ENCODE measurements around the gene RAB11FIP4.
A peak's percentile ranks its signal among the peaks of the same experiment; 100 is the strongest.

- no peak for TF ChIP-seq CTCF (IDR thresholded peaks at IDR 0.05; ENCODE audit: low read depth, low read length, missing input control)
- no peak for TF ChIP-seq SP1 (IDR thresholded peaks at IDR 0.05)
- TF ChIP-seq YY1 (IDR thresholded peaks at IDR 0.05), result no peak
- no peak for TF ChIP-seq GABPA (IDR thresholded peaks at IDR 0.05 in 1 of 2, conservative IDR thresholded peaks at IDR 0.05 in 1 of 2)
- TF ChIP-seq, protein P1, sequence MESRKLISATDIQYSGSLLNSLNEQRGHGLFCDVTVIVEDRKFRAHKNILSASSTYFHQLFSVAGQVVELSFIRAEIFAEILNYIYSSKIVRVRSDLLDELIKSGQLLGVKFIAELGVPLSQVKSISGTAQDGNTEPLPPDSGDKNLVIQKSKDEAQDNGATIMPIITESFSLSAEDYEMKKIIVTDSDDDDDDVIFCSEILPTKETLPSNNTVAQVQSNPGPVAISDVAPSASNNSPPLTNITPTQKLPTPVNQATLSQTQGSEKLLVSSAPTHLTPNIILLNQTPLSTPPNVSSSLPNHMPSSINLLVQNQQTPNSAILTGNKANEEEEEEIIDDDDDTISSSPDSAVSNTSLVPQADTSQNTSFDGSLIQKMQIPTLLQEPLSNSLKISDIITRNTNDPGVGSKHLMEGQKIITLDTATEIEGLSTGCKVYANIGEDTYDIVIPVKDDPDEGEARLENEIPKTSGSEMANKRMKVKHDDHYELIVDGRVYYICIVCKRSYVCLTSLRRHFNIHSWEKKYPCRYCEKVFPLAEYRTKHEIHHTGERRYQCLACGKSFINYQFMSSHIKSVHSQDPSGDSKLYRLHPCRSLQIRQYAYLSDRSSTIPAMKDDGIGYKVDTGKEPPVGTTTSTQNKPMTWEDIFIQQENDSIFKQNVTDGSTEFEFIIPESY (IDR thresholded peaks at IDR 0.05), result no peak
- no peak for TF ChIP-seq TAF1 (conservative IDR thresholded peaks at IDR 0.05)
- TF ChIP-seq RAD21 (IDR thresholded peaks at IDR 0.05), result peak in 1 of 2 donors; percentile 27
- TF ChIP-seq EGR1 (IDR thresholded peaks at IDR 0.05; ENCODE audit: low read depth in 2 of 2), result no peak
- TF ChIP-seq, protein P2, sequence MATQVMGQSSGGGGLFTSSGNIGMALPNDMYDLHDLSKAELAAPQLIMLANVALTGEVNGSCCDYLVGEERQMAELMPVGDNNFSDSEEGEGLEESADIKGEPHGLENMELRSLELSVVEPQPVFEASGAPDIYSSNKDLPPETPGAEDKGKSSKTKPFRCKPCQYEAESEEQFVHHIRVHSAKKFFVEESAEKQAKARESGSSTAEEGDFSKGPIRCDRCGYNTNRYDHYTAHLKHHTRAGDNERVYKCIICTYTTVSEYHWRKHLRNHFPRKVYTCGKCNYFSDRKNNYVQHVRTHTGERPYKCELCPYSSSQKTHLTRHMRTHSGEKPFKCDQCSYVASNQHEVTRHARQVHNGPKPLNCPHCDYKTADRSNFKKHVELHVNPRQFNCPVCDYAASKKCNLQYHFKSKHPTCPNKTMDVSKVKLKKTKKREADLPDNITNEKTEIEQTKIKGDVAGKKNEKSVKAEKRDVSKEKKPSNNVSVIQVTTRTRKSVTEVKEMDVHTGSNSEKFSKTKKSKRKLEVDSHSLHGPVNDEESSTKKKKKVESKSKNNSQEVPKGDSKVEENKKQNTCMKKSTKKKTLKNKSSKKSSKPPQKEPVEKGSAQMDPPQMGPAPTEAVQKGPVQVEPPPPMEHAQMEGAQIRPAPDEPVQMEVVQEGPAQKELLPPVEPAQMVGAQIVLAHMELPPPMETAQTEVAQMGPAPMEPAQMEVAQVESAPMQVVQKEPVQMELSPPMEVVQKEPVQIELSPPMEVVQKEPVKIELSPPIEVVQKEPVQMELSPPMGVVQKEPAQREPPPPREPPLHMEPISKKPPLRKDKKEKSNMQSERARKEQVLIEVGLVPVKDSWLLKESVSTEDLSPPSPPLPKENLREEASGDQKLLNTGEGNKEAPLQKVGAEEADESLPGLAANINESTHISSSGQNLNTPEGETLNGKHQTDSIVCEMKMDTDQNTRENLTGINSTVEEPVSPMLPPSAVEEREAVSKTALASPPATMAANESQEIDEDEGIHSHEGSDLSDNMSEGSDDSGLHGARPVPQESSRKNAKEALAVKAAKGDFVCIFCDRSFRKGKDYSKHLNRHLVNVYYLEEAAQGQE (IDR thresholded peaks at IDR 0.05), result no peak
- TF ChIP-seq ATF3 (IDR thresholded peaks at IDR 0.05), result no peak
- TF ChIP-seq, protein P3, sequence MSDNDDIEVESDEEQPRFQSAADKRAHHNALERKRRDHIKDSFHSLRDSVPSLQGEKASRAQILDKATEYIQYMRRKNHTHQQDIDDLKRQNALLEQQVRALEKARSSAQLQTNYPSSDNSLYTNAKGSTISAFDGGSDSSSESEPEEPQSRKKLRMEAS (IDR thresholded peaks at IDR 0.05), result no peak
These were observed 190.9 kb downstream of the RAB11FIP4 start for GRCh38 chr17:31582151-31582907.

Measured in liver (tissue), 3 donors.